B cell (primary cell): ENCODE data around the gene SPOCD1. TPM values are rescaled to one million over a fixed set of nuclear protein-coding genes. Genes with fewer than 3 reads are reported as not detected.

Experiments used
- ATAC-seq: fragments of 200-7000 bp; cut with Tn5 transposase; one replicate; pipeline ENCODE4 v1.10.0; 2021; ENCODE audit warnings: low read depth, mild to moderate bottlenecking, moderate number of reproducible peaks, moderate library complexity
- CTCF ChIA-PET: fragments of 350-600 bp; sonication (Branson Sonifier 250); formaldehyde crosslinking; loops from one replicate; lab custom pipeline; 2021; ENCODE audit warnings: antibody characterized with exemption, inconsistent platforms; lab: Charles Lee
- POLR2A ChIA-PET: fragments of 350-600 bp; sonication (Branson Sonifier 250); formaldehyde crosslinking; loops from one replicate; lab custom pipeline; 2021; ENCODE audit warnings: antibody characterized with exemption; lab: Charles Lee
- DNase-seq: peaks from one replicate; pipeline ENCODE4 v3.0.0; 2013
- H2AFZ ChIP-seq: 2 replicates; pipeline ENCODE4 v1.6.1; 2012; ENCODE audit warnings: mild to moderate bottlenecking, low read depth, low read length; ENCODE audit not compliant: insufficient read depth, poor library complexity, severe bottlenecking
- H3K27ac ChIP-seq, 2 donors: 1 replicate in 1 of 2; 2 replicates in 1 of 2; pipeline ENCODE4 v1.5.1; 2012 to 2013; ENCODE audit warnings: low read length in 2 of 2, mild to moderate bottlenecking in 2 of 2, moderate library complexity in 1 of 2
- H3K27me3 ChIP-seq, 4 experiments: fragments of 200-600 bp in 1 of 4; sonication (generic) in 1 of 4; replicated peaks in 1 of 4; 1 replicate in 2 of 4; 2 replicates in 2 of 4; pipeline versions ENCODE4 v1.6.1 to v1.7.0; 2013 to 2016; ENCODE audit warnings: low read length in 3 of 4, mild to moderate bottlenecking in 2 of 4, mixed read lengths in 1 of 4, moderate library complexity in 1 of 4; ENCODE audit not compliant: insufficient read depth in 4 of 4, control insufficient read depth in 3 of 4; ENCODE audit errors: control extremely low read depth in 1 of 4
- H3K36me3 ChIP-seq, 2 experiments: replicated peaks in 1 of 2; 1 replicate in 1 of 2; 2 replicates in 1 of 2; pipeline versions ENCODE4 v1.6.1 to v1.7.1; 2013; ENCODE audit warnings: low read length in 1 of 2; ENCODE audit not compliant: insufficient read depth in 2 of 2, control insufficient read depth in 1 of 2; ENCODE audit errors: control extremely low read depth in 1 of 2, extremely low read depth in 1 of 2
- H3K4me1 ChIP-seq, 2 donors: fragments of 200-600 bp in 1 of 2; sonication (generic) in 1 of 2; 1 replicate in 1 of 2; 2 replicates in 1 of 2; pipeline versions ENCODE4 v1.5.1 to v1.6.1; 2013 to 2017; ENCODE audit warnings: low read length in 2 of 2; ENCODE audit not compliant: control insufficient read depth in 2 of 2, insufficient read depth in 2 of 2
- H3K4me2 ChIP-seq: replicated peaks from 2 replicates; pipeline ENCODE3; 2012; ENCODE audit warnings: mild to moderate bottlenecking, low read depth, low read length; ENCODE audit not compliant: poor library complexity, severe bottlenecking
- H3K4me3 ChIP-seq, 5 experiments: fragments of 200-600 bp in 1 of 5; sonication (generic) in 1 of 5; 1 replicate in 3 of 5; 2 replicates in 2 of 5; pipeline versions ENCODE4 v1.5.1 to v1.7.0; 2011 to 2016; ENCODE audit warnings: low read length in 4 of 5, mild to moderate bottlenecking in 4 of 5, low read depth in 2 of 5, control low read depth in 1 of 5, moderate library complexity in 1 of 5; ENCODE audit not compliant: insufficient read depth in 1 of 5; ENCODE audit errors: control extremely low read depth in 1 of 5, extremely low read depth in 1 of 5
- H3K79me2 ChIP-seq: fragments of 200-600 bp; sonication (generic); one replicate; pipeline ENCODE4 v1.6.0; 2016; ENCODE audit warnings: low read length; ENCODE audit not compliant: control insufficient read depth, insufficient read depth
- H3K9ac ChIP-seq: fragments of 200-600 bp; sonication (generic); 2 replicates; pipeline ENCODE4 v1.6.1; 2017; ENCODE audit warnings: mild to moderate bottlenecking, low read length, moderate library complexity
- H3K9me3 ChIP-seq, 3 donors: one replicate each; pipeline versions ENCODE4 v1.6.1 to v1.7.1; 2013; ENCODE audit warnings: low read length in 2 of 3; ENCODE audit not compliant: control insufficient read depth in 2 of 3, insufficient read depth in 1 of 3; ENCODE audit errors: control extremely low read depth in 1 of 3
- H4K20me1 ChIP-seq: 2 replicates; pipeline ENCODE4 v1.6.0; 2012; ENCODE audit warnings: mild to moderate bottlenecking, low read length; ENCODE audit not compliant: insufficient read depth, control insufficient read depth, poor library complexity, severe bottlenecking
- H3K27ac Mint-ChIP-seq: one replicate; pipeline ENCODE4 v1.8.0; 2021; ENCODE audit warnings: mixed read lengths
- H3K27me3 Mint-ChIP-seq: one replicate; pipeline ENCODE4 v1.8.0; 2021; ENCODE audit warnings: mixed read lengths
- H3K4me1 Mint-ChIP-seq: one replicate; pipeline ENCODE4 v1.8.0; 2021; ENCODE audit warnings: mixed read lengths
- H3K4me3 Mint-ChIP-seq: one replicate; pipeline ENCODE4 v1.8.0; 2021; ENCODE audit warnings: mixed read lengths
- H3K9me3 Mint-ChIP-seq: one replicate; pipeline ENCODE4 v1.8.0; 2022; ENCODE audit warnings: mixed read lengths; ENCODE audit not compliant: insufficient read depth
- CTCF ChIP-seq: fragments of 200-600 bp; IDR thresholded peaks from one replicate; pipeline ENCODE4 v1.8.0; 2022; ENCODE audit warnings: antibody characterized with exemption, mild to moderate bottlenecking
- EZH2 ChIP-seq: IDR thresholded peaks from 2 replicates; pipeline ENCODE4 v1.6.1; 2012; ENCODE audit warnings: borderline replicate concordance, low read depth, mild to moderate bottlenecking, moderate library complexity, low read length; ENCODE audit not compliant: insufficient read depth, poor library complexity, severe bottlenecking
- WGBS: methylation state at CpG from one replicate; pipeline ENCODE4 v1.1.5; 2013; ENCODE audit warnings: missing lambda C conversion rate; ENCODE audit not compliant: insufficient coverage; 5-methylcytosine and 5-hydroxymethylcytosine counted together
- intact Hi-C: fragments of 100-400 bp; cut with micrococcal nuclease; formaldehyde crosslinking; loops from one replicate; pipeline ENCODE4 v1.10.0; 2022
- polyA plus RNA-seq: library from polyadenylated mRNA; depleted of rRNA; stranded (reverse); fragments of >200 nt; gene quantifications from 2 replicates; pipeline ENCODE4 v1.2.3, GENCODE V29; 2012
- total RNA-seq, 2 donors: library from RNA; stranded (reverse); fragments of 120-200 nt in 1 of 2; gene quantifications; 1 replicate in 1 of 2; 2 replicates in 1 of 2; pipeline versions ENCODE4 v1.2.3 to v1.2.4, GENCODE V29; 2013 to 2022

The SPOCD1 gene
- total and polyA plus RNA-seq, 2 donors (not counting 1 experiment from before 2014, with no cell fraction given) = not detected

- no peaks in the 10 kb centered on the region for H3K9me3 Mint-ChIP-seq
- intact Hi-C loops = loop anchor here (1.0 kb wide), 1 partner anchor 103 kb away; no protein-coding TSS in a partner anchor
- Histone ChIP-seq H3K27me3 (no peaks in the 10 kb centered on the region), H4K20me1 (no peaks in the 10 kb centered on the region), H3K27ac (no peak overlapping the region), H3K36me3 (no peaks in the 10 kb centered on the region), H3K9me3 (no peaks in the 10 kb centered on the region), H3K4me3 (no peak overlapping the region), H3K4me2 (no peak overlapping the region), H3K4me1 (peaks cover 2 to 4% of the 10 kb centered on the region in 2 donors), H2AFZ (no peak overlapping the region), H3K79me2 (no peaks in the 10 kb centered on the region), H3K9ac (no peak overlapping the region)
- ChIA-PET CTCF (interaction anchor here (0.7 to 3.2 kb wide), 7 partner anchors 72 to 202 kb away, joined by 3 to 26 read pairs (median 3); no protein-coding TSS in a partner anchor), POLR2A (no interaction called here)
- H3K4me1 Mint-ChIP-seq = peaks cover 5% of the 10 kb centered on the region
- no peak overlapping the region for H3K27ac Mint-ChIP-seq
- TF ChIP-seq CTCF (peak; percentile 26), EZH2 (no peak)
- H3K4me3 Mint-ChIP-seq = no peak overlapping the region
- peak; percentile 40 for DNase-seq
- WGBS = 93% methylated on average over 4 of the region's 5 CpGs
- H3K27me3 Mint-ChIP-seq = no peaks in the 10 kb centered on the region
- peak; percentile 41 for ATAC-seq
Measured at GRCh38 chr1:31861346-31861745, 45.5 kb upstream of the SPOCD1 start.

- Histone ChIP-seq H3K27me3 (no peaks in the 10 kb centered on the region), H3K36me3 (no peaks in the 10 kb centered on the region), H3K9ac (no peak overlapping the region), H3K4me3 (no peak overlapping the region), H3K4me2 (no peak overlapping the region), H4K20me1 (no peaks in the 10 kb centered on the region), H3K79me2 (no peaks in the 10 kb centered on the region), H3K27ac (no peak overlapping the region), H3K9me3 (no peaks in the 10 kb centered on the region), H3K4me1 (no peaks in the 10 kb centered on the region), H2AFZ (no peak overlapping the region)
- ChIA-PET CTCF (interaction anchor here (1.2 to 3.2 kb wide), 4 partner anchors 95 to 143 kb away, joined by 3 to 26 read pairs (median 4); no protein-coding TSS in a partner anchor), POLR2A (no interaction called here)
- Mint-ChIP-seq H3K9me3 (no peaks in the 10 kb centered on the region), H3K27ac (no peak overlapping the region), H3K4me1 (peaks cover 3% of the 10 kb centered on the region), H3K4me3 (no peak overlapping the region), H3K27me3 (no peaks in the 10 kb centered on the region)
- WGBS = 100% methylated on average over 5 of the region's 7 CpGs
- ATAC-seq = no peak
- intact Hi-C loops = no loop called here
- no peak for DNase-seq
- no peak for TF ChIP-seq EZH2
- TF ChIP-seq CTCF = no peak
Measured at GRCh38 chr1:31860581-31860980, 44.8 kb upstream of the SPOCD1 start.
